HG02973 (cell line): Measurements from ENCODE around the gene SCYL3.
"Not testable (repeated sequence)": the region's sequence is repeated elsewhere in the genome, so short reads cannot be mapped to it uniquely, and the experiment has no call there.

Experiments used
- ATAC-seq: cut with Tn5 transposase; IDR thresholded peaks from one replicate; pipeline ENCODE4 v1.9.1; 2021; ENCODE audit warnings: moderate library complexity; ENCODE audit not compliant: unreplicated experiment

SCYL3 gene

DNA sequence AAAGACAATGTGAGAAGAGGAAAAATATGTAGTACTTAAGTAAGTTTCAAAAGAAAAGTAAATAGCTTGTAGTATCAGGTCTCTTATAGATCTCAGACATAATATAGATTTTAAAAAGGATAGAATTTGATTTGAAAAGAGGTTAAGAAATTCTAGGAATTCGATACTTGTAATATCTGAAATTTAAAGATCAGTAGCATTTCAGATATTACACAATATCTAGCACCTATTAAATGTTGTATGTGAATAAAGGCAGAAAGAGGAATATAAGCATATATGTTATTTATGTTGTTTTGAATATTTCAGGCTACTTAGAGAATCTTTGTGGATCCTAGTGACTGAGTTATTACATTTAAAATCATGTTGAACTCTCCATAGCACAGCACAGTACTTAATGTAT lies 64.0 kb downstream of the SCYL3 start:
- no peak for ATAC-seq

DNA sequence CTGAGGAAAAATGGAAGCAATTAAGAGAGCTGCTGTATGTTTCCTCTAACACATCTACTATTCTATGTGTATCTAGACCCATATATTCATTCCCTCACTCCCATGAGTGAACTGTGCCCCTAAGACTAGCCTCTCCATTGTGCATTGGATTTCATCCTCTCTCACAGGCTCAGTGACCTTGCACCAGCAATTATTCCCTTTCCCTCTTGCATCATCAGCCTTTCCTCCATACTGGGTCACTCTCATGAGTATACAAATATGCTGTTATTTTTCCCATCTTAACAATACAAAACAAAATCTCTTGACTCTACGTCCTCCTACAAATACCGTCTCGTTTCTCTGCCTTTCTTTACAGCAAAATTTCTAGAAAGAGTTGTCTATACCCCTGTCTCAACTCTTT lies 69.5 kb downstream of the SCYL3 start:
- ATAC-seq = no peak

DNA sequence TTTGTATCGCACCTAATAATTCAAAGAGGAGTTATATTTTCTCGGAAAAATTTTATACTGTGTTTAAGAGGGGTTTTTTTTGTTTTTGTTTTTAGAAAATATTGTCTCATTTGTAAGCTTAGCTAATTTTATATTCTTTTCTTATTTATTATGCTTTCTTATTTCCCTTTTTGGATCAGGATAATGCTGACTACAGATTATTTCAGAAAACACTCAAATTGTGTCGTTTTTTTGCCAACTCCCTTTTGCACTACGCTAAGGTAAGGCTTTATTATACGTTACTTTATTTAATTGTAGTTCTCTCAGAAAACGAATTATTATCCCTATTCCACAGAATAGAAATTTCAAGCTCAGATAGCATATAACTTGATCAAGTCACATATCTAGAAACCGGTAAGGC lies 72.2 kb downstream of the SCYL3 start:
- ATAC-seq = no peak

DNA sequence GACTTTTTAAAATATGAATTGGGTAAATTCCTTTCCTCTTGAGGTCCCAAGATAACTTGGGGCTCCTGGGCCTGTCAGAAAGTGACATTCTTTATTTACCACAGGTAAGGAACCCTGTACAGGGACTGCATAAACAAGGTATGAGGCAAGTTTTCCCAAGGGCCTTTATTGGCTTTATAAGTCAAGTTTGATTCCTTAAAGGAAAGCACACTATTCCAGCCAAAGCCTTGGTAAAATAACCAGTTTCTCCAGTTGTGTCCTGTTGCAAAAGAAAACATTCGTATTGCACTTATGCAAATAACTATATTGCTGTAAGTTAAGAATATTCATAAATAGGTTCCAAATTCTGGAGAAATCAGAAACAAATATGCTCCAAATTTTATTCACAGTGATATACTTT lies 77.1 kb downstream of the SCYL3 start:
- no peak for ATAC-seq

DNA sequence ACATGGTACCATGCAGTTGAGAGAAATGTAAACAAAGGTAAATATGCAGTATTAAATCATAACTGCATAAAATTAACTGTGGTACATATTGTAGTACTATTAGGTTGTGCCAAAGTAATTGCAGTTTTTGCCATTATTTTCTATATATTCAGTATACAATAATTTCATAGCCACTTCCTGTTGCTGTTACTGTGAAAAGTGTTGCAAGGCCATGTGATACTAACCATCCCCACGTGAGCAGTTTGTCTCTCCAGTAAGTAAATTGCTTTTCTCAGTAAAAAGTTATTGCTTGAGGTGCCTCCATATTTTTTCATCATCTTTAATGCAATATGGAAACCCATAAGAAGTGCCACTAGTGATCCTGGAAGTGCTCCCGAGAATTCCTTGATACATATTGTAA lies 79.4 kb downstream of the SCYL3 start:
- ATAC-seq = no peak

DNA sequence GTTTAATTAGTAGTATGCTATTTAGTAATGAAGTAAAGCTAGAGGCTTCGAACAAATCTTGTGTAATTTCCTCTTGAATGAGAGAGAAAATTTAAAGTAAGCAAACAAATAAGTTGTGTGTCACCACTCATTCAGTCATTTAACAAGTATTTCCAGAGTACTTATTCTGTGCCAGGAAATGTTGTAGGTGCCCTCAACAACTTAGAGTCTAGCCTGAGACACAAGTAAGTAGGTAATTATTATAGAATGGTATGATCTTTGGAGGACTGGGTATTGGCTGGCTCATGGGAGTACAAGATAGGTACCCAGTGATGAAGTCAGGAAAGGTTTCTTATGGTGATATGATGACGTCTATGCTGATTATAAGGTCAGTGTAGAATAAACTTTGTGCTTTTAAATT lies 81.6 kb downstream of the SCYL3 start:
- no peak for ATAC-seq

DNA sequence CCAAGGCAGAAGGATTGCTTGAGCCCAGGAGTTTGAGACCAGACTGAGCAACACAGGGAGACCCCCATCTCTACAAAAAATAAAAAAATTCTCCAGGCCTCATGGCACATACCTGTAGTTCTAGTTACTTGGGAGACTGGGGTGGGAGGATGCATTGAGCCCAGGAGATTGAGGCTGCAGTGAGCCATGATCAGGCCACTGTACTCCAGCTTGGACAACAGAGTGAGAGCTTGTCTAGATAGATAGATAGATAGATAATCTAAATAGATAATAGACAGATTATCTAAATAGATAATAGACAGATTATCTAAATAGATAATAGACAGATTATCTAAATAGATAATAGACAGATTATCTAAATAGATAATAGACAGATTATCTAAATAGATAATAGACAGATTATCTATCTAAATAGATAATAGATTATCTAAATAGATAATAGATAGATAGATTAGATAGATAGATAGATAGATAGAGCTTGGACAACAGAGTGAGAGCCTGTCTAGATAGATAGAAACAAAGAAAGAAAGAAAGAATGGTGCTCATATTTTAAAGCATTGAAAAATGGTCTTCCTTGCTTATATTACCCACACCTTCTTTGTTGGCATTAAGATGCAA lies 82.2 kb downstream of the SCYL3 start:
- not testable (repeated sequence) for ATAC-seq

DNA sequence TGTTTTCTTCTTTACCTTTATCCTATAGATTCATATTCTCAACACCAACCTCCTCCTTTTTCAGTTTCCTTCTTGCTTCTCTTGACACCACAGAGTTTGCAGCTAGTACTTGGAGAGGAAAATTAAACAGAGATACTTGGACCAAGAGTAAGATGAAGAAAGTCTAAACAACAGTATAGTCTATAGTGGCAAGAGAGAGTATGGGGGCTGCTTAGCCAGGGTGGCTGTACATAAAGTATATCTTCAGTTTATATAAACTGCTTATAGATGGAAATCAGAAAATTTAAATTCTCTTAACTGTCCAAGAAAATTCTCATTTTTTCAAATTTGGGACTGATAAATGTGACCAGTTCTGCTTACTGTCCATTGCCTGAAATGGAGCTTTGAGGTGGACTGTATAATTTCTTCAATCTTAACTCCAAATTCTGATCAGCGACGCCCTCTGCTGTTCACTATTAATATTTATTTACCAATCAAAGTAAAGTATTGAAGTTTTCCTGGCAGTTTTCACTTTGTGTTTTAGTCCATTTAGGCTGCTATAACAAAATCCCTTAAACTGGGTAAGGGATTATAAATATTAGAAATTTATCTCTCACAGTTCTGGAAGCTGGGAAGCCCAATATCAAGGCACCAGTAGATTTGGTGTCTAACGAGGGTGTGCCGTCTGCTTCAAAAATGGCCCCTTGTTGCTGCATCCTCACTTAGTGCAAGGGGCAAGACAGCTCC lies 84.2 kb downstream of the SCYL3 start:
- ATAC-seq = no peak

DNA sequence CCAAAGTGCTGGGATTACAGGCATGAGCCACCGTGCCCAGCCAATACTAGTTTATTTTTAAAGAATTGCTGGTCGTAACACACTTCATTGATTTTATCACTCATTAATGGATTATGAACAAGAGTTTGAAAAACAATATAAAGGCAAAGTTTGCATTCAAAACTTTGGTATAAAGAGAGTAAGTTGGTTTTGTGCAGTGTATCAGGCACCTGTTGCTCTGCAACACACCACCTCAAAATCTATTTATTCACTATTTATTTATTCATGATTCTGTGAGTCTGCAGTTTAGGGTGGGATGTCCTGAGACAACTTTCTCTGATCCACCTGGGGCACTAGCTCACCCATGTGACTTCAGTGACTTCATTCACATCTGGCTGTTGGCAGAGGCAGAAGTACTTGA lies 88.8 kb downstream of the SCYL3 start:
- ATAC-seq = no peak

DNA sequence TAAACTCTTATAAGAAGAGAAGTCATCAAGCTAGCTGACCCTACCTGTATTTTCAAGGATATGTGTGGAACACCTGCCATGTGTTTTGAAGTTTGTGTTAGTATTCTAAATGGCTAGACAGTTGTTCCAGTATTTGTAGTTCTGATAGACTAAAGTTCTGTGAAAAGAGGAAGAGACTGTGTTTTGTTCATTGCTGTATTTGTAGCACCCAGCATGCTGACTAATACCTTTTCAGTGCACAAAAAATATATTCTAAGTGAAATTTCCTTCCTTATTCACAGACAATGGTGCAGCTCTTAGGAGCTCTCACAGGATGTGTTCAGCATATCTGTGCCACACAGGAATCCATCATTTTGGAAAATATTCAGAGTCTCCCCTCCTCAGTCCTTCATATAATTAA lies 90.8 kb downstream of the SCYL3 start:
- no peak for ATAC-seq
